ENCODE measurements around the gene RTKN2. TPM values are rescaled to one million over a fixed set of nuclear protein-coding genes. Genes with fewer than 3 reads are reported as not detected.

Gene RTKN2
- total RNA-seq, 1 experiment from 2014 or later: 14.4 TPM

- Mint-ChIP-seq H3K36me3 (ENCODE audit: insufficient read depth in 1 of 3, low read depth in 3 of 3) (peaks cover 0 to 10% (median 4%) of the 10 kb centered on the region in 3 experiments; a peak in 3 of 7 replicates), H3K27ac (no peak overlapping the region), H3K4me3 (no peak overlapping the region), H3K27me3 (ENCODE audit: low read depth) (no peaks in the 10 kb centered on the region), H3K9me3 (no peaks in the 10 kb centered on the region), H3K4me1 (peaks cover 6% of the 10 kb centered on the region in 2 experiments; a peak in 3 of 4 replicates)
- Histone ChIP-seq H3K14ac (ENCODE audit: insufficient read depth, low read length) (no peak overlapping the region), H3K23me2 (ENCODE audit: insufficient read length, low read depth, low read length, poor library complexity, severe bottlenecking) (no peaks in the 10 kb centered on the region), H3K18ac (ENCODE audit: insufficient read length, low read depth, low read length) (no peak overlapping the region), H2BK120ac (ENCODE audit: low read depth, low read length, poor library complexity, severe bottlenecking) (no peak overlapping the region), H4K8ac (replicated peaks; ENCODE audit: insufficient read length, low read depth, low read length) (no peak overlapping the region), H4K91ac (ENCODE audit: insufficient read length, low read depth, low read length) (no peak overlapping the region), H2AK5ac (ENCODE audit: insufficient read length, low read length) (no peak overlapping the region), H4K20me1 (ENCODE audit: control insufficient read depth, insufficient read depth, insufficient read length) (no peaks in the 10 kb centered on the region), H3K79me1 (ENCODE audit: insufficient read depth, low read depth, low read length, poor library complexity, severe bottlenecking) (no peaks in the 10 kb centered on the region), H2BK15ac (ENCODE audit: low read depth, low read length) (no peak overlapping the region), H4K5ac (ENCODE audit: insufficient read length, low read depth, low read length) (no peak overlapping the region), H2AFZ (ENCODE audit: low read length) (no peak overlapping the region), H3K9me3 (ENCODE audit: control insufficient read depth, low read depth, low read length) (no peaks in the 10 kb centered on the region), H3K79me2 (ENCODE audit: insufficient read depth, low read length) (no peaks in the 10 kb centered on the region), H3K27ac (ENCODE audit: insufficient read length, low read depth, low read length) (no peak overlapping the region), H2BK20ac (ENCODE audit: low read depth, low read length, poor library complexity, severe bottlenecking) (no peak overlapping the region), H3K9ac (ENCODE audit: extremely low read depth, insufficient read length, low read length) (no peak overlapping the region), H3K23ac (ENCODE audit: insufficient read length, low read depth, low read length) (no peak overlapping the region), H3K4ac (ENCODE audit: low read depth, low read length) (no peak overlapping the region), H3K4me1 (ENCODE audit: insufficient read depth, low read length) (no peaks in the 10 kb centered on the region), H2BK5ac (ENCODE audit: insufficient read length, low read length) (no peak overlapping the region), H2BK12ac (ENCODE audit: insufficient read length, low read depth, low read length) (no peak overlapping the region), H3K56ac (ENCODE audit: insufficient read length, low read depth, low read length) (no peak overlapping the region), H3K27me3 (ENCODE audit: insufficient read depth, low read length) (no peaks in the 10 kb centered on the region), H3K4me2 (ENCODE audit: insufficient read depth, insufficient read length, low read length) (no peak overlapping the region), H3T11ph (ENCODE audit: low read length) (no peak overlapping the region)
- no peak for DNase-seq
- WGBS (ENCODE audit: extremely low coverage, insufficient read length, low lambda C conversion rate): no CpG with 5 or more reads among the region's 1 CpG
- TF ChIP-seq CTCF (conservative IDR thresholded peaks at IDR 0.05): no peak
These were observed 29.8 kb downstream of the RTKN2 start for GRCh38 chr10:62238880-62239279.

Measured in H9 (cell line).